H1 (cell line): ENCODE results near the gene SLC13A3. TPM values are rescaled to one million over a fixed set of nuclear protein-coding genes. Genes with fewer than 3 reads are reported as not detected.

ENCODE experiments used
- CTCF ChIA-PET: fragments of 300-600 bp; sonication (Branson Sonifier 250); formaldehyde crosslinking; loops from one replicate; lab custom pipeline; 2021; ENCODE audit not compliant: partially characterized antibody; lab: Charles Lee
- POLR2A ChIA-PET: fragments of 300-600 bp; sonication (Branson Sonifier 250); formaldehyde crosslinking; loops from one replicate; lab custom pipeline; 2021; ENCODE audit warnings: inconsistent platforms; ENCODE audit not compliant: partially characterized antibody; lab: Charles Lee
- DNase-seq, 2 experiments: peaks; one replicate each; pipeline versions ENCODE4 v3.0.0 to v3.0.0-alpha.2; 2010 to 2022; ENCODE audit warnings: low spot score in 2 of 2, low read depth in 1 of 2, mixed read lengths in 1 of 2
- FAIRE-seq: peaks from 2 replicates; lab custom pipeline; 2011; peaks lifted over from hg19 to GRCh38; lab: Jason Lieb, UNC
- H2AFZ ChIP-seq: 2 replicates; pipeline ENCODE4 v1.8.1; 2012; ENCODE audit warnings: low read length, inconsistent platforms
- H2AK5ac ChIP-seq: 2 replicates; pipeline ENCODE4 v1.6.1; 2013; ENCODE audit warnings: low read depth, low read length
- H2BK120ac ChIP-seq: replicated peaks from 2 replicates; pipeline ENCODE3; 2013; ENCODE audit warnings: low read depth, low read length, inconsistent platforms
- H2BK12ac ChIP-seq: 2 replicates; pipeline ENCODE4 v1.6.1; 2013; ENCODE audit warnings: low read depth, low read length
- H2BK15ac ChIP-seq: 2 replicates; pipeline ENCODE4 v1.6.1; 2013; ENCODE audit warnings: low read length
- H2BK20ac ChIP-seq: 2 replicates; pipeline ENCODE4 v1.6.1; 2013; ENCODE audit warnings: low read length
- H2BK5ac ChIP-seq: 2 replicates; pipeline ENCODE4 v1.6.1; 2013; ENCODE audit warnings: low read depth, low read length
- H3K14ac ChIP-seq: 2 replicates; pipeline ENCODE4 v1.6.1; 2013; ENCODE audit warnings: inconsistent platforms; ENCODE audit not compliant: insufficient read length
- H3K18ac ChIP-seq: 2 replicates; pipeline ENCODE4 v1.6.1; 2013; ENCODE audit warnings: low read length; ENCODE audit errors: extremely low read depth
- H3K23ac ChIP-seq: 2 replicates; pipeline ENCODE4 v1.6.1; 2013; ENCODE audit warnings: inconsistent platforms; ENCODE audit not compliant: insufficient read length
- H3K23me2 ChIP-seq: 2 replicates; pipeline ENCODE4 v1.6.1; 2013; ENCODE audit warnings: low read depth, low read length
- H3K27ac ChIP-seq: 2 replicates; pipeline ENCODE4 v1.6.1; 2011; ENCODE audit warnings: low read depth, low read length, inconsistent platforms
- H3K27me3 ChIP-seq, 4 experiments: replicated peaks in 1 of 4; 1 replicate in 1 of 4; 2 replicates in 3 of 4; pipeline versions ENCODE4 v1.6.1 to v1.8.1; 2011 to 2013; ENCODE audit warnings: low read length in 3 of 4, mild to moderate bottlenecking in 3 of 4, inconsistent platforms in 2 of 4, mixed read lengths in 2 of 4, moderate library complexity in 1 of 4; ENCODE audit not compliant: control insufficient read depth in 3 of 4, insufficient read depth in 3 of 4; ENCODE audit errors: extremely low read depth in 1 of 4
- H3K36me3 ChIP-seq, 4 experiments: 2 replicates each; pipeline versions ENCODE4 v1.6.1 to v1.8.1; 2011 to 2013; ENCODE audit warnings: mild to moderate bottlenecking in 4 of 4, low read length in 3 of 4, moderate library complexity in 2 of 4, control low read depth in 1 of 4, inconsistent platforms in 1 of 4; ENCODE audit not compliant: insufficient read depth in 4 of 4, control insufficient read depth in 2 of 4
- H3K4ac ChIP-seq: replicated peaks from 2 replicates; pipeline ENCODE3; 2013; ENCODE audit warnings: low read length, low read depth, mixed read lengths, inconsistent platforms; ENCODE audit not compliant: insufficient read length
- H3K4me1 ChIP-seq, 4 experiments: replicated peaks in 1 of 4; 1 replicate in 1 of 4; 2 replicates in 3 of 4; pipeline versions ENCODE4 v1.6.1 to v1.8.1; 2011 to 2013; ENCODE audit warnings: low read length in 3 of 4, inconsistent platforms in 2 of 4, mixed read lengths in 1 of 4; ENCODE audit not compliant: insufficient read depth in 4 of 4, control insufficient read depth in 3 of 4
- H3K4me2 ChIP-seq, 2 experiments: 2 replicates each; pipeline versions ENCODE4 v1.6.1 to v1.8.1; 2011 to 2013; ENCODE audit warnings: low read depth in 2 of 2, low read length in 2 of 2, control low read depth in 1 of 2, inconsistent platforms in 1 of 2, mild to moderate bottlenecking in 1 of 2; ENCODE audit not compliant: insufficient read depth in 1 of 2
- H3K4me3 ChIP-seq, 4 experiments: fragments of 200-600, 300-600 bp in 1 of 4; sonication (generic), shearing (Covaris generic), sonication (Bioruptor Twin) in 1 of 4; 2 replicates each; pipeline versions ENCODE4 v1.5.1 to v1.8.1; 2011 to 2016; ENCODE audit warnings: low read length in 4 of 4, low read depth in 3 of 4, control low read depth in 2 of 4, inconsistent platforms in 2 of 4, mild to moderate bottlenecking in 2 of 4, mixed read lengths in 1 of 4, moderate library complexity in 1 of 4; ENCODE audit not compliant: insufficient read depth in 2 of 4; ENCODE audit errors: extremely low read depth in 1 of 4
- H3K56ac ChIP-seq: replicated peaks from 2 replicates; pipeline ENCODE3; 2013; ENCODE audit warnings: low read depth, mild to moderate bottlenecking, mixed read lengths, low read length, inconsistent platforms; ENCODE audit not compliant: insufficient read length
- H3K79me1 ChIP-seq: 2 replicates; pipeline ENCODE4 v1.6.1; 2013; ENCODE audit warnings: low read depth, low read length, control low read depth
- H3K79me2 ChIP-seq, 2 experiments: 2 replicates each; pipeline versions ENCODE4 v1.6.1 to v1.8.1; 2012 to 2013; ENCODE audit warnings: low read length in 2 of 2, mild to moderate bottlenecking in 2 of 2, inconsistent platforms in 1 of 2; ENCODE audit not compliant: insufficient read depth in 2 of 2, control insufficient read depth in 1 of 2
- H3K9ac ChIP-seq, 4 experiments: replicated peaks in 1 of 4; 1 replicate in 1 of 4; 2 replicates in 3 of 4; pipeline versions ENCODE4 v1.6.1 to v1.8.1; 2011 to 2013; ENCODE audit warnings: low read depth in 3 of 4, low read length in 3 of 4, control low read depth in 2 of 4, mild to moderate bottlenecking in 2 of 4, moderate library complexity in 2 of 4, inconsistent platforms in 1 of 4; ENCODE audit errors: extremely low read depth in 1 of 4
- H3K9me3 ChIP-seq, 2 experiments: 2 replicates each; pipeline versions ENCODE4 v1.6.1 to v1.8.1; 2012 to 2013; ENCODE audit warnings: mild to moderate bottlenecking in 2 of 2, moderate library complexity in 2 of 2, control low read depth in 1 of 2, inconsistent platforms in 1 of 2, low read depth in 1 of 2, low read length in 1 of 2, mixed read lengths in 1 of 2; ENCODE audit not compliant: insufficient read depth in 2 of 2
- H4K20me1 ChIP-seq, 2 experiments: replicated peaks in 1 of 2; 2 replicates each; pipeline versions ENCODE3 to v1.8.1; 2011 to 2013; ENCODE audit warnings: inconsistent platforms in 2 of 2, low read length in 2 of 2, mild to moderate bottlenecking in 1 of 2; ENCODE audit not compliant: insufficient read depth in 2 of 2, control insufficient read depth in 1 of 2
- H4K5ac ChIP-seq: 2 replicates; pipeline ENCODE4 v1.6.1; 2013; ENCODE audit warnings: low read length, low read depth, mixed read lengths, inconsistent platforms; ENCODE audit not compliant: insufficient read length
- H4K8ac ChIP-seq: 2 replicates; pipeline ENCODE4 v1.8.0; 2013; ENCODE audit warnings: mild to moderate bottlenecking, moderate library complexity, low read length, inconsistent platforms; ENCODE audit not compliant: insufficient read depth; ENCODE audit errors: extremely low read depth
- H4K91ac ChIP-seq: replicated peaks from 2 replicates; pipeline ENCODE3; 2013; ENCODE audit warnings: low read length, mixed read lengths, inconsistent platforms; ENCODE audit not compliant: insufficient read length
- ASH2L ChIP-seq: fragments of 200-600, 300-600 bp; sonication (generic); IDR thresholded peaks from one replicate; pipeline ENCODE4 v1.7.1; 2017; ENCODE audit warnings: low read length
- KDM5A ChIP-seq: fragments of 200-600 bp; IDR thresholded peaks from 2 replicates; pipeline ENCODE4 v1.7.1; 2012; ENCODE audit warnings: mild to moderate bottlenecking, low read length, inconsistent platforms, mixed read lengths
- SP1 ChIP-seq: IDR thresholded peaks from 2 replicates; pipeline ENCODE4 v1.6.1; 2011; ENCODE audit warnings: low read depth, low read length
- WGBS, 2 experiments: shearing (Covaris generic) in 1 of 2; methylation state at CpG; one replicate each; pipeline versions ENCODE4 v1.1.6 to v1.1.7; 2013 to 2015; ENCODE audit warnings: low lambda C conversion rate in 2 of 2, mixed read lengths in 2 of 2, inconsistent platforms in 1 of 2, low coverage in 1 of 2, missing lambda C conversion rate in 1 of 2; ENCODE audit not compliant: insufficient replicate concordance in 2 of 2, insufficient coverage in 1 of 2, insufficient read length in 1 of 2; ENCODE audit errors: extremely low coverage in 1 of 2, missing lambda C conversion rate in 1 of 2; 5-methylcytosine and 5-hydroxymethylcytosine counted together
- polyA plus RNA-seq, 7 experiments: library from polyadenylated mRNA; depleted of rRNA in 3 of 7; stranded (reverse) in 5 of 7; unstranded in 2 of 7; fragments of >200 nt in 5 of 7; fragments of 200-250 nt in 2 of 7; gene quantifications; 1 replicate in 5 of 7; 2 replicates in 1 of 7; 4 replicates in 1 of 7; pipeline versions ENCODE4 v1.2.1 to v1.2.3, GENCODE V29; 2011 to 2013; ENCODE audit warnings: missing spikeins in 2 of 7, mixed read lengths in 2 of 7
- total RNA-seq: library from RNA; stranded (reverse); fragmentation: NEBNext Ultra II Directional; extraction: Animal tissue kit (Norgen Biotek cat#: 25700); gene quantifications from 2 replicates; pipeline ENCODE4 v1.2.1, GENCODE V29; 2021

SLC13A3 gene
- total and polyA plus RNA-seq, 2 of the 8 experiments (the other 6 are each of a cell fraction or from before 2014, with no cell fraction given), result 9.4 to 12.6 TPM

- DNase-seq, result no peak
- Histone ChIP-seq H4K91ac (no peak overlapping the region), H3K23me2 (no peaks in the 10 kb centered on the region), H3K4ac (no peak overlapping the region), H3K14ac (no peak overlapping the region), H2BK15ac (no peak overlapping the region), H3K27ac (no peak overlapping the region), H3K4me1 (peaks cover 5 to 22% (median 15%) of the 10 kb centered on the region in 4 experiments), H4K8ac (no peak overlapping the region), H4K20me1 (no peaks in the 10 kb centered on the region), H3K79me1 (no peaks in the 10 kb centered on the region), H3K4me3 (no peak overlapping the region), H3K9ac (no peak overlapping the region), H2BK5ac (no peak overlapping the region), H2BK120ac (no peak overlapping the region), H2AK5ac (no peak overlapping the region), H3K18ac (no peak overlapping the region), H3K36me3 (no peaks in the 10 kb centered on the region), H3K79me2 (no peaks in the 10 kb centered on the region), H3K4me2 (no peak overlapping the region), H4K5ac (no peak overlapping the region), H3K27me3 (no peaks in the 10 kb centered on the region; a peak in 2 of 7 replicates), H3K56ac (no peak overlapping the region), H2BK12ac (no peak overlapping the region), H2AFZ (no peak overlapping the region), H3K9me3 (no peaks in the 10 kb centered on the region), H3K23ac (no peak overlapping the region), H2BK20ac (no peak overlapping the region)
- 95% methylated on average over 5 of the region's 5 CpGs; no CpG with 5 or more reads in 1 of the 2 experiments for WGBS, 2 experiments
- CTCF ChIA-PET, result interaction anchor here (1.0 to 7.7 kb wide), 5 partner anchors 9 to 134 kb away, joined by 3 to 64 read pairs (median 10); no protein-coding TSS in a partner anchor
- POLR2A ChIA-PET, result interaction anchor here (1.0 kb wide), 2 partner anchors 10 kb away, joined by 3 read pairs; no protein-coding TSS in a partner anchor
- no peak for FAIRE-seq
- TF ChIP-seq KDM5A (no peak), SP1 (no peak), ASH2L (no peak)
Measured at GRCh38 chr20:46548688-46549087, 102.6 kb downstream of the SLC13A3 start.
